Chondrocyte (in vitro differentiated cells): ENCODE results near the gene DSCAML1. TPM values are rescaled to one million over a fixed set of nuclear protein-coding genes. Genes with fewer than 3 reads are reported as not detected.

Experiments used
- DNase-seq: peaks from one replicate; pipeline ENCODE4 v3.0.0; 2021; ENCODE audit warnings: mixed read lengths, low spot score
- H3K27ac Mint-ChIP-seq: one replicate; pipeline ENCODE4 v1.8.0; 2021; ENCODE audit warnings: mild to moderate bottlenecking, moderate library complexity, mixed read lengths; ENCODE audit not compliant: unreplicated experiment
- H3K27me3 Mint-ChIP-seq: 2 replicates; pipeline ENCODE4 v1.8.0; 2021; ENCODE audit warnings: low read depth, mixed read lengths
- H3K36me3 Mint-ChIP-seq: 2 replicates; pipeline ENCODE4 v1.8.0; 2021; ENCODE audit warnings: low read depth, mixed read lengths
- H3K4me1 Mint-ChIP-seq: 2 replicates; pipeline ENCODE4 v1.8.0; 2021; ENCODE audit warnings: low read depth, mild to moderate bottlenecking, mixed read lengths
- H3K4me3 Mint-ChIP-seq: one replicate; pipeline ENCODE4 v1.8.0; 2021; ENCODE audit warnings: mild to moderate bottlenecking, moderate library complexity, mixed read lengths; ENCODE audit not compliant: unreplicated experiment
- H3K9me3 Mint-ChIP-seq: 2 replicates; pipeline ENCODE4 v1.8.0; 2021; ENCODE audit warnings: low read depth, mixed read lengths
- CTCF ChIP-seq: fragments of 200-600 bp; sonication (generic); IDR thresholded peaks from 2 replicates; pipeline ENCODE4 v1.5.0; 2021; ENCODE audit warnings: antibody characterized with exemption, mild to moderate bottlenecking, moderate library complexity
- total RNA-seq: library from RNA; stranded (reverse); gene quantifications from 3 replicates; pipeline ENCODE4 v1.2.1, GENCODE V29; 2021

The DSCAML1 gene
- total RNA-seq, 1 donor from 2014 or later = not detected

- Mint-ChIP-seq H3K36me3 (peaks cover 7% of the 10 kb centered on the region), H3K9me3 (peaks cover 18% of the 10 kb centered on the region), H3K27ac (no peak overlapping the region), H3K27me3 (peaks cover 9% of the 10 kb centered on the region), H3K4me1 (no peaks in the 10 kb centered on the region), H3K4me3 (no peak overlapping the region)
- no peak for DNase-seq
- no peak for TF ChIP-seq CTCF
These were observed 340.8 kb downstream of the DSCAML1 start for GRCh38 chr11:117456027-117456720.

- H3K9me3 Mint-ChIP-seq = peaks cover 18% of the 10 kb centered on the region
- DNase-seq = no peak
- H3K27ac Mint-ChIP-seq = no peak overlapping the region
- TF ChIP-seq CTCF = no peak
- no peaks in the 10 kb centered on the region for H3K4me1 Mint-ChIP-seq
- peaks cover 7% of the 10 kb centered on the region for H3K36me3 Mint-ChIP-seq
- no peak overlapping the region for H3K4me3 Mint-ChIP-seq
- peaks cover 9% of the 10 kb centered on the region for H3K27me3 Mint-ChIP-seq
These were observed 342.5 kb downstream of the DSCAML1 start for GRCh38 chr11:117454564-117454917.

GRCh38 chr11:117453886-117454563 is 343.0 kb downstream of the DSCAML1 start:
- Mint-ChIP-seq H3K36me3 (peaks cover 7% of the 10 kb centered on the region), H3K27ac (no peak overlapping the region), H3K4me3 (no peak overlapping the region), H3K4me1 (no peaks in the 10 kb centered on the region), H3K9me3 (peaks cover 18% of the 10 kb centered on the region), H3K27me3 (peaks cover 12% of the 10 kb centered on the region)
- no peak for TF ChIP-seq CTCF
- no peak for DNase-seq

GRCh38 chr11:117449111-117449693 is 347.8 kb downstream of the DSCAML1 start:
- Mint-ChIP-seq H3K9me3 (peaks cover 13% of the 10 kb centered on the region), H3K27ac (no peak overlapping the region), H3K4me1 (no peaks in the 10 kb centered on the region), H3K4me3 (no peak overlapping the region), H3K27me3 (peaks cover 38% of the 10 kb centered on the region), H3K36me3 (peaks cover 3% of the 10 kb centered on the region)
- no peak for TF ChIP-seq CTCF
- DNase-seq = no peak

- Mint-ChIP-seq H3K4me3 (no peak overlapping the region), H3K36me3 (no peaks in the 10 kb centered on the region), H3K9me3 (no peaks in the 10 kb centered on the region), H3K4me1 (no peaks in the 10 kb centered on the region), H3K27me3 (peaks cover 62% of the 10 kb centered on the region), H3K27ac (no peak overlapping the region)
- TF ChIP-seq CTCF = no peak
- no peak for DNase-seq
These were observed 352.0 kb downstream of the DSCAML1 start for GRCh38 chr11:117444711-117445658.
